Keratinocyte (primary cell): ENCODE data around the gene PMF1. TPM values are rescaled to one million over a fixed set of nuclear protein-coding genes. Genes with fewer than 3 reads are reported as not detected.

Experiments
- DNase-seq: peaks from one replicate; pipeline ENCODE4 v3.0.0-alpha.2; 2011; ENCODE audit warnings: low read depth, missing footprints, low spot score
- FAIRE-seq: peaks from 2 replicates; lab custom pipeline; 2011; peaks lifted over from hg19 to GRCh38; lab: Jason Lieb, UNC
- H2AFZ ChIP-seq: 2 replicates; pipeline ENCODE4 v1.6.0; 2012; ENCODE audit warnings: low read length, control low read depth, inconsistent platforms; ENCODE audit not compliant: control insufficient read depth
- H3K27ac ChIP-seq: 2 replicates; pipeline ENCODE4 v1.5.1; 2011; ENCODE audit warnings: low read length; ENCODE audit not compliant: control insufficient read depth, insufficient read depth
- H3K27me3 ChIP-seq: 3 replicates; pipeline ENCODE4 v1.6.0; 2011; ENCODE audit warnings: low read length; ENCODE audit not compliant: control insufficient read depth, insufficient read depth; ENCODE audit errors: extremely low read depth
- H3K36me3 ChIP-seq, 2 experiments: 2 replicates in 1 of 2; 3 replicates in 1 of 2; pipeline ENCODE4 v1.5.1; 2011; ENCODE audit warnings: low read length in 2 of 2, mild to moderate bottlenecking in 1 of 2; ENCODE audit not compliant: control insufficient read depth in 2 of 2, insufficient read depth in 2 of 2; ENCODE audit errors: extremely low read depth in 1 of 2
- H3K4me1 ChIP-seq: 3 replicates; pipeline ENCODE4 v1.5.1; 2011; ENCODE audit warnings: low read length; ENCODE audit not compliant: control insufficient read depth, insufficient read depth; ENCODE audit errors: extremely low read depth
- H3K4me2 ChIP-seq: 3 replicates; pipeline ENCODE4 v1.6.0; 2011; ENCODE audit warnings: low read depth, low read length; ENCODE audit not compliant: control insufficient read depth, insufficient read depth; ENCODE audit errors: extremely low read depth
- H3K4me3 ChIP-seq, 3 experiments: fragments of 200-600 bp in 1 of 3; sonication (generic) in 1 of 3; 2 replicates in 2 of 3; 3 replicates in 1 of 3; pipeline ENCODE4 v1.5.1; 2011 to 2016; ENCODE audit warnings: low read length in 3 of 3, mild to moderate bottlenecking in 3 of 3, control low read depth in 2 of 3, inconsistent platforms in 1 of 3, low read depth in 1 of 3, mixed read lengths in 1 of 3, mixed run types in 1 of 3, moderate library complexity in 1 of 3; ENCODE audit not compliant: control insufficient read depth in 2 of 3, insufficient read depth in 2 of 3; ENCODE audit errors: extremely low read depth in 1 of 3
- H3K79me2 ChIP-seq: 2 replicates; pipeline ENCODE4 v1.6.0; 2012; ENCODE audit warnings: low read length; ENCODE audit not compliant: control insufficient read depth, insufficient read depth
- H3K9ac ChIP-seq: 3 replicates; pipeline ENCODE4 v1.6.0; 2011; ENCODE audit warnings: low read length; ENCODE audit not compliant: control insufficient read depth, insufficient read depth; ENCODE audit errors: extremely low read depth
- H3K9me1 ChIP-seq: 3 replicates; pipeline ENCODE4 v1.6.0; 2011; ENCODE audit warnings: low read length; ENCODE audit not compliant: control insufficient read depth, insufficient read depth; ENCODE audit errors: extremely low read depth
- H3K9me3 ChIP-seq: 2 replicates; pipeline ENCODE4 v1.5.1; 2012; ENCODE audit warnings: low read depth, low read length; ENCODE audit not compliant: control insufficient read depth
- H4K20me1 ChIP-seq: 3 replicates; pipeline ENCODE4 v1.6.0; 2011; ENCODE audit warnings: low read length; ENCODE audit not compliant: control insufficient read depth, insufficient read depth; ENCODE audit errors: extremely low read depth
- CTCF ChIP-seq, 3 experiments: IDR thresholded peaks in 1 of 3; conservative IDR thresholded peaks in 1 of 3; optimal IDR thresholded peaks in 1 of 3; 2 replicates in 2 of 3; 3 replicates in 1 of 3; pipeline versions ENCODE3 to v1.5.1; 2011; ENCODE audit warnings: low read length in 3 of 3, mild to moderate bottlenecking in 3 of 3, moderate library complexity in 2 of 3, control low read depth in 1 of 3, inconsistent platforms in 1 of 3; ENCODE audit not compliant: insufficient read depth in 2 of 3; ENCODE audit errors: extremely low read depth in 1 of 3
- EZH2 ChIP-seq: IDR thresholded peaks from one replicate; pipeline ENCODE4 v1.6.1; 2012; ENCODE audit warnings: inconsistent platforms, mild to moderate bottlenecking, low read length, moderate library complexity
- dilution Hi-C: fragments of 300-500 bp; cut with MboI; formaldehyde crosslinking; loops from one replicate; pipeline ENCODE4 v1.7.0; 2020; ENCODE audit warnings: low sequenced_read_pairs; ENCODE audit not compliant: extremely low pct_ligation_motif_present
- polyA plus RNA-seq, 5 experiments: library from polyadenylated mRNA; depleted of rRNA in 3 of 5; stranded (reverse) in 3 of 5; stranded (forward) in 1 of 5; unstranded in 1 of 5; fragments of >200 nt; gene quantifications; 1 replicate in 1 of 5; 2 replicates in 3 of 5; 3 replicates in 1 of 5; pipeline versions ENCODE4 v1.2.1 to v1.2.3, GENCODE V29; 2011 to 2012; ENCODE audit warnings: missing spikeins in 2 of 5, low read depth in 1 of 5, low replicate concordance in 1 of 5

Gene PMF1
- polyA plus RNA-seq, 1 donor (not counting 4 experiments of a cell fraction or from before 2014, with no cell fraction given) = 41.0 TPM

- H3K79me2 ChIP-seq = peaks cover 59% of the 10 kb centered on the region
- H3K4me1 ChIP-seq = peaks cover 33% of the 10 kb centered on the region
- no peaks in the 10 kb centered on the region for H4K20me1 ChIP-seq
- H3K9ac ChIP-seq = peak within 1 kb of the TSS; percentile 92
- H3K9me1 ChIP-seq = no peaks in the 10 kb centered on the region
- H3K4me3 ChIP-seq = peak within 1 kb of the TSS; percentile 54 to 89 (median 85)
- DNase-seq = no peak
- peak; percentile 71 for FAIRE-seq
- H3K4me2 ChIP-seq = peak within 1 kb of the TSS; percentile 99
- TF ChIP-seq CTCF (optimal IDR thresholded peaks at IDR 0.05 in 1 of 3, IDR thresholded peaks at IDR 0.05 in 1 of 3, conservative IDR thresholded peaks at IDR 0.05 in 1 of 3; ENCODE audit: extremely low read depth in 1 of 3, insufficient read depth in 2 of 3, low read length in 3 of 3) = no peak
- TF ChIP-seq EZH2 = no peak
- H2AFZ ChIP-seq = peak within 1 kb of the TSS; percentile 100
- peak within 1 kb of the TSS; percentile 80 for H3K27ac ChIP-seq
- no peaks in the 10 kb centered on the region for H3K27me3 ChIP-seq
- H3K36me3 ChIP-seq = peaks cover 12 to 15% of the 10 kb centered on the region in 2 experiments
- dilution Hi-C loops = no loop called here
- H3K9me3 ChIP-seq = no peaks in the 10 kb centered on the region
Observed at GRCh38 chr1:156282479-156283222, 69.8 kb downstream of the PMF1 start, which contains the start of gene SMG5. Gene SMG5, minus strand, starts transcription at chr1:156282825. Its CDS starts 145 bp downstream, at chr1:156282680.

- FAIRE-seq (no peak), DNase-seq (no peak)
- no peak for TF ChIP-seq EZH2
- TF ChIP-seq CTCF (optimal IDR thresholded peaks at IDR 0.05 in 1 of 3, IDR thresholded peaks at IDR 0.05 in 1 of 3, conservative IDR thresholded peaks at IDR 0.05 in 1 of 3; ENCODE audit: extremely low read depth in 1 of 3, insufficient read depth in 2 of 3, low read length in 3 of 3) = no peak
- dilution Hi-C loops = no loop called here
- Histone ChIP-seq H3K9me1 (no peaks in the 10 kb centered on the region), H3K4me1 (peaks cover 33% of the 10 kb centered on the region), H3K9me3 (no peaks in the 10 kb centered on the region), H3K79me2 (peaks cover 53% of the 10 kb centered on the region), H3K4me2 (peak overlapping the region; percentile 99), H3K9ac (peak overlapping the region; percentile 92), H3K4me3 (peak overlapping the region; percentile 54 to 89 (median 85)), H3K27ac (peak overlapping the region; percentile 80), H4K20me1 (no peaks in the 10 kb centered on the region), H2AFZ (peak overlapping the region; percentile 100), H3K27me3 (no peaks in the 10 kb centered on the region), H3K36me3 (peaks cover 5 to 8% of the 10 kb centered on the region in 2 experiments)
Observed at GRCh38 chr1:156283521-156283920, 70.7 kb downstream of the PMF1 start.
